ENCODE results near the gene ATRIP.

GRCh38 chr3:48413086-48413485, 33.5 kb upstream of the ATRIP start:
- TF ChIP-seq CTCF (IDR thresholded peaks at IDR 0.05; ENCODE audit: low read depth, low read length, missing input control) (no peak), YY1 (IDR thresholded peaks at IDR 0.05) (no peak), GABPA (IDR thresholded peaks at IDR 0.05 in 1 of 2, conservative IDR thresholded peaks at IDR 0.05 in 1 of 2) (no peak), ZBTB33 (IDR thresholded peaks at IDR 0.05) (no peak), ATF3 (IDR thresholded peaks at IDR 0.05) (no peak), MAX (IDR thresholded peaks at IDR 0.05) (no peak), RAD21 (IDR thresholded peaks at IDR 0.05) (no peak)

Measured in liver (tissue), 3 donors.